ENCODE results near the gene IL12B. TPM values are rescaled to one million over a fixed set of nuclear protein-coding genes. Genes with fewer than 3 reads are reported as not detected.
A peak's percentile ranks its signal among the peaks of the same experiment; 100 is the strongest.
"Not testable (repeated sequence)": the region's sequence is repeated elsewhere in the genome, so short reads cannot be mapped to it uniquely, and the experiment has no call there.

Gene IL12B
- total RNA-seq, 2 donors from 2014 or later, result not detected

DNA sequence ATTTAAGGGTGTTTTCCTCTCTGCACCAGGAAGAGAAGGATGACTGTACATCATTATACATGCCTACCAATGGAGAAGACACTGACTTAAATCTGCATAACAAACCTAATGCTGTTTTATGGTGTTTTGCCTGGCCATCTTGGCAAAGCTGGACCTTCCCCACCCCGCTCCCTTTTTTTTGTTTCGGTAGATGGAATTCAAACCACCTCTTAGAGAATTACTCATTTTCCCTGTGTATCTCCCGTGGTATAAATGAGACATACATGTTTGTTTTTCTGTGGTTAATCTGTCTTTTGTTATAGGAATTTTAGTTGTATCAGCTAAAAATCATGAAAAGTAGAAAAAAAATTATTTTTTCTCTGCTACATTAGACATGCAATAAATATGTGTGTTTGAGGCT, 28.8 kb downstream of the IL12B start:
- no peaks in the 10 kb centered on the region for H3K9me3 ChIP-seq
- no peak overlapping the region for H3K4me3 ChIP-seq
- H3K4me1 ChIP-seq, result no peaks in the 10 kb centered on the region
- DNase-seq, result no peak
- TF ChIP-seq, protein P1, sequence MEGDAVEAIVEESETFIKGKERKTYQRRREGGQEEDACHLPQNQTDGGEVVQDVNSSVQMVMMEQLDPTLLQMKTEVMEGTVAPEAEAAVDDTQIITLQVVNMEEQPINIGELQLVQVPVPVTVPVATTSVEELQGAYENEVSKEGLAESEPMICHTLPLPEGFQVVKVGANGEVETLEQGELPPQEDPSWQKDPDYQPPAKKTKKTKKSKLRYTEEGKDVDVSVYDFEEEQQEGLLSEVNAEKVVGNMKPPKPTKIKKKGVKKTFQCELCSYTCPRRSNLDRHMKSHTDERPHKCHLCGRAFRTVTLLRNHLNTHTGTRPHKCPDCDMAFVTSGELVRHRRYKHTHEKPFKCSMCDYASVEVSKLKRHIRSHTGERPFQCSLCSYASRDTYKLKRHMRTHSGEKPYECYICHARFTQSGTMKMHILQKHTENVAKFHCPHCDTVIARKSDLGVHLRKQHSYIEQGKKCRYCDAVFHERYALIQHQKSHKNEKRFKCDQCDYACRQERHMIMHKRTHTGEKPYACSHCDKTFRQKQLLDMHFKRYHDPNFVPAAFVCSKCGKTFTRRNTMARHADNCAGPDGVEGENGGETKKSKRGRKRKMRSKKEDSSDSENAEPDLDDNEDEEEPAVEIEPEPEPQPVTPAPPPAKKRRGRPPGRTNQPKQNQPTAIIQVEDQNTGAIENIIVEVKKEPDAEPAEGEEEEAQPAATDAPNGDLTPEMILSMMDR (IDR thresholded peaks at IDR 0.05), result no peak
- H3K9ac ChIP-seq (ENCODE audit: low read depth in 2 of 2, low read length in 2 of 2), result no peak overlapping the region
- intact Hi-C loops (cut with DNase I), result no loop called here
- H3K27me3 ChIP-seq, result no peaks in the 10 kb centered on the region
- no peaks in the 10 kb centered on the region for H3K36me3 ChIP-seq
- no peak overlapping the region for H3K27ac ChIP-seq

DNA sequence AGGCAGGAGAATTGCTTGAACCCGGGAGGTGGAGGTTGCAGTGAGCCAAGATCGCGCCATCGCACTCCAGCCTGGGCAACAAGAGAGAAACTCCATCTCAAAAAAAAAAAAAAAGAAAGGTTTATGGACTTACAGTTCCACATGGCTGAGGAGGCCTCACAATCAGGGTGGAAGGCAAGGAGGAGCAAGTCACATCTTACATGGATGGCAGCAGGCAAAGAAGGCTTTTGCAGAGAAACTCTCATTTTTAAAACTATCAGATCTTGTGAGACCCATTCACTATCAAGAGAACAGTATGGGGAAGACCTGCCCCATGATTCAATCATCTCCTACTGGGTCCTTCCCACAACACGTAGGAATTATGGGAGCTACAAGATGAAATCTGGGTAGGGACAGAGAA, 33.0 kb downstream of the IL12B start:
- H3K9ac ChIP-seq (ENCODE audit: low read depth in 2 of 2, low read length in 2 of 2); H3K36me3 ChIP-seq; H3K4me1 ChIP-seq; intact Hi-C loops (cut with DNase I); H3K9me3 ChIP-seq; DNase-seq; H3K4me3 ChIP-seq; H3K27ac ChIP-seq; H3K27me3 ChIP-seq: not testable (repeated sequence)

DNA sequence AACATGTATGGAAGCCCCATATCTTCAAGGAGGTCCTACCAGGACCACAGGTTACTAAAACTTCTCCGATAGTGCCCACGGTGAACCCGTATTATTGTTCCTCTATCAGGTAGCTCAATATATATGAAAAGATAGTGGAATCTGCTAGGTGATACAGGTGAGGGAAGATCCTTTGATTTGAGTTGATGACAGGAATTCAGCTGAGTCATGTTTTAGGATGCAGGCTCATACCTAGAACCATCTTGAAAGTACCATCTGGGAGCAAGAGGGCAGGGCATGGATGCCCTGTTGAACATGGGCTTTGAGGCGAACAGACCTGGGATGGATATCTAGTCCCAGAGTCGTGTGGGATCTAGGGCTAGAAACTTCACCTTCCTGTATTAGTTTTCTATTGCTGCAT, 35.4 kb downstream of the IL12B start:
- Histone ChIP-seq H3K4me1 (no peaks in the 10 kb centered on the region), H3K9ac (ENCODE audit: low read depth in 2 of 2, low read length in 2 of 2) (no peak overlapping the region), H3K9me3 (no peaks in the 10 kb centered on the region), H3K36me3 (no peaks in the 10 kb centered on the region), H3K27me3 (no peaks in the 10 kb centered on the region), H3K27ac (no peak overlapping the region), H3K4me3 (no peak overlapping the region)
- DNase-seq, result no peak
- TF ChIP-seq, protein P1 (IDR thresholded peaks at IDR 0.05), result no peak
- intact Hi-C loops (cut with DNase I), result no loop called here

DNA sequence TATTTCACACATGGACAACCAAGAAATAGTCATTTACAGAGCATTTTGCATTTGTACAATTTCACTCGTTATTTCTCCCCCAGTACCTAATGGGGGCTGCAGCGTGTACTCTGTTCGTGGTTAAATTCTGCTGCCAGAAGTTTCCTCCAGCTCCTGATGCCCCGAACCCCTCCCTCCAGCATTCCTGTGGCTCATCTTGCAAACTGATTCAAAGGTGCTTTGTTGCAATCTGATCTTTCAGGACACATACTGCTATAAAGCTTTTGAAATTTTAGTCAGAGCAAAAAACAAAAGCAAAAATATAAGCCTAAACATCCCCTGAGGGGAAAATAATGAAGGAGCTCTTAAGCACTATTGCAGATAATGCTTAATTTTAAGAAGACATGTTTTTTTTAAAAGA, 39.5 kb downstream of the IL12B start:
- Histone ChIP-seq H3K4me3 (no peak overlapping the region), H3K36me3 (no peaks in the 10 kb centered on the region), H3K9me3 (no peaks in the 10 kb centered on the region), H3K27ac (no peak overlapping the region), H3K4me1 (no peaks in the 10 kb centered on the region), H3K27me3 (no peaks in the 10 kb centered on the region), H3K9ac (ENCODE audit: low read depth in 2 of 2, low read length in 2 of 2) (no peak overlapping the region)
- no peak for DNase-seq
- TF ChIP-seq, protein P1 (IDR thresholded peaks at IDR 0.05), result no peak
- intact Hi-C loops (cut with DNase I), result no loop called here

DNA sequence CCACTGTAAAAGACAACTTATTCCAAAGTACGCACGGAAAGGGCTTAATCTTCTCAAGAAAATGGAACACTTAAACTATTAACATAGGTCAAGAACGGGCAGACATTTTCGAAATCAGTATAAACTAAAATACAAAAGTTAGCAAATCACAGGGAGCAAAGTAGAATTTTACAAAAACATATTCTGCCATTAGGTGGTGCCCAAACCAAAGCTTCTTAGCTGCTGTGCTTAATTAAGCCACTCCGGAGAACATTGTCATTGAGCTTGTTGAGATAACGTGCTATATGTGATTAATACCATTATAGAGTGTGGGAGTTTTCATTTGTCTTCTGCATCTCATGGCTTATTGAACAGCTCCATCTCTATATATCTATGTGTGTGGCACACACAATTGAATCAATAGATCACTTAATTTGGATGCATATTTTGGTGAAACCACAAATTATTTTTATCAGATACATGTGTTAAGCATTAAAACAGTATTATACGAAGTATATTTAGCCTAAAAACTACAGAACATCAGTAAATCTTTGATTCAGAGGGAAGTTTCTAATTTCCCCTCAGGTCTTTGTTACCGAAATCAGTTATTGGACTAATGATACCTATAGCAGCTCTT, 43.8 kb downstream of the IL12B start:
- TF ChIP-seq, protein P1 (IDR thresholded peaks at IDR 0.05), result peak; percentile 25
- Histone ChIP-seq H3K4me3 (no peak overlapping the region), H3K27me3 (no peaks in the 10 kb centered on the region), H3K9me3 (no peaks in the 10 kb centered on the region), H3K27ac (no peak overlapping the region), H3K4me1 (no peaks in the 10 kb centered on the region), H3K9ac (ENCODE audit: low read depth in 2 of 2, low read length in 2 of 2) (no peak overlapping the region), H3K36me3 (no peaks in the 10 kb centered on the region)
- intact Hi-C loops (cut with DNase I), result no loop called here
- DNase-seq, result no peak

DNA sequence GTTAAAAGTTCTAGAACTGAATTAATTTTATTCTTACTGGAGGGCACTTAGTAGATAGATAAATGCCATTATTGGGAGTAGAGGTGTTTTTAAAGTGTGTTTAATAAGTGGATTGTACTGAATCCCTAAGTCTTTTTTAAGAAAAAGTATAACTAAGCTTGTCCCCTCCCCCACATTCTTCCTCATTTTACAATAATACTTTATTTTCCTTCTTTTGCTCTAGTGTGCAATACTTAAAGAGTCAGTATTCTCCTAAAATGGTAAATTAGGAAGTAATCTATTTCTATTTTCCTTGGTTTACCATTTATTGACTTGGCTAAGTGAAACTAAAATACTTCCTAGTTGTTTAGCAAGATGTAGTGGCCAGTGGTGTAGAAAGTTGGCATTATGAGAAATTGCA, 55.6 kb downstream of the IL12B start:
- H3K36me3 ChIP-seq, result no peaks in the 10 kb centered on the region

More for the DNA sequence above, 55.6 kb downstream of the IL12B start:
- no peaks in the 10 kb centered on the region for H3K27me3 ChIP-seq
- no peaks in the 10 kb centered on the region for H3K9me3 ChIP-seq
- H3K4me3 ChIP-seq, result no peak overlapping the region
- no peak overlapping the region for H3K27ac ChIP-seq
- intact Hi-C loops (cut with DNase I), result no loop called here
- no peak overlapping the region for H3K9ac ChIP-seq (ENCODE audit: low read depth in 2 of 2, low read length in 2 of 2)
- no peaks in the 10 kb centered on the region for H3K4me1 ChIP-seq
- DNase-seq, result no peak
- TF ChIP-seq, protein P1 (IDR thresholded peaks at IDR 0.05), result no peak
